SK-N-SH treated with all-trans-retinoic acid at 6 μM for 48 hours (cell line): ENCODE data around the gene ARHGEF7.
A peak's percentile ranks its signal among the peaks of the same experiment; 100 is the strongest.

Experiments
- ATAC-seq: fragments of 200-7000 bp; cut with Tn5 transposase; 3 replicates; pipeline ENCODE4 v1.9.1; 2020; ENCODE audit warnings: mild to moderate bottlenecking, moderate library complexity
- BACH2 ChIP-seq: fragments of 250-450 bp; sonication (Bioruptor Pico); IDR thresholded peaks from 2 replicates; pipeline ENCODE4 v1.9.0; 2021; ENCODE audit warnings: mild to moderate bottlenecking, borderline replicate concordance
- CSDC2 ChIP-seq: fragments of 250-450 bp; sonication (Bioruptor Pico); IDR thresholded peaks from 2 replicates; pipeline ENCODE4 v1.5.0; 2020; ENCODE audit warnings: mild to moderate bottlenecking, moderate library complexity
- ESRRG ChIP-seq: fragments of 250-450 bp; sonication (Bioruptor Pico); IDR thresholded peaks from 2 replicates; pipeline ENCODE4 v1.6.1; 2021; ENCODE audit warnings: mild to moderate bottlenecking
- ISL1 ChIP-seq: fragments of 250-450 bp; sonication (Bioruptor Pico); IDR thresholded peaks from 2 replicates; pipeline ENCODE4 v2.1.2; 2022; ENCODE audit warnings: mild to moderate bottlenecking, moderate library complexity
- OSR1 ChIP-seq: fragments of 250-450 bp; sonication (Bioruptor Pico); IDR thresholded peaks from 2 replicates; pipeline ENCODE4 v1.8.0; 2022; ENCODE audit warnings: moderate library complexity, mild to moderate bottlenecking, inconsistent platforms
- PPARA ChIP-seq: fragments of 250-450 bp; sonication (Bioruptor Pico); IDR thresholded peaks from 2 replicates; pipeline ENCODE4 v1.5.0; 2020; ENCODE audit warnings: mild to moderate bottlenecking, borderline replicate concordance
- RARB ChIP-seq: fragments of 250-450 bp; sonication (Bioruptor Pico); IDR thresholded peaks from 2 replicates; pipeline ENCODE4 v1.8.0; 2021; ENCODE audit warnings: mild to moderate bottlenecking, moderate library complexity
- SNAI2 ChIP-seq: fragments of 250-450 bp; sonication (Bioruptor Pico); IDR thresholded peaks from 2 replicates; pipeline ENCODE4 v1.5.0; 2020; ENCODE audit warnings: mild to moderate bottlenecking, moderate library complexity
- TCF4 ChIP-seq: fragments of 250-450 bp; sonication (Bioruptor Pico); IDR thresholded peaks from 2 replicates; pipeline ENCODE4 v1.8.0; 2021; ENCODE audit warnings: mild to moderate bottlenecking, moderate library complexity, borderline replicate concordance
- TOX ChIP-seq: fragments of 250-450 bp; sonication (Bioruptor Pico); IDR thresholded peaks from 2 replicates; pipeline ENCODE4 v1.8.0; 2021; ENCODE audit warnings: mild to moderate bottlenecking, moderate library complexity, borderline replicate concordance
- ZC3H10 ChIP-seq: fragments of 250-450 bp; sonication (Bioruptor Pico); IDR thresholded peaks from 2 replicates; pipeline ENCODE4 v1.5.1; 2021; ENCODE audit warnings: mild to moderate bottlenecking, moderate library complexity
- ZFP3 ChIP-seq: fragments of 250-450 bp; sonication (Bioruptor Pico); IDR thresholded peaks from 2 replicates; pipeline ENCODE4 v1.5.0; 2020; ENCODE audit warnings: mild to moderate bottlenecking, moderate library complexity
- ZFP30 ChIP-seq: fragments of 450-650 bp; formaldehyde crosslinking; IDR thresholded peaks from 2 replicates; pipeline ENCODE4 v1.5.0; 2022; ENCODE audit warnings: mild to moderate bottlenecking, moderate library complexity
- ZNF565 ChIP-seq: fragments of 450-650 bp; formaldehyde crosslinking; conservative IDR thresholded peaks from 2 replicates; pipeline ENCODE4 v1.5.0; 2020; ENCODE audit warnings: low read depth, mild to moderate bottlenecking, moderate library complexity
- ZNF70 ChIP-seq: fragments of 450-650 bp; formaldehyde crosslinking; IDR thresholded peaks from 2 replicates; pipeline ENCODE4 v1.5.0; 2020; ENCODE audit warnings: mild to moderate bottlenecking, moderate library complexity
- ZNF8 ChIP-seq: fragments of 450-650 bp; formaldehyde crosslinking; IDR thresholded peaks from 2 replicates; pipeline ENCODE4 v1.5.0; 2020; ENCODE audit warnings: mild to moderate bottlenecking, moderate library complexity
- TF ChIP-seq, protein P1 (sequence below): fragments of 250-450 bp; sonication (Bioruptor Pico); IDR thresholded peaks from 2 replicates; pipeline ENCODE4 v1.8.0; 2020; ENCODE audit warnings: mild to moderate bottlenecking, moderate library complexity, borderline replicate concordance
- TF ChIP-seq, protein P2 (sequence below): fragments of 250-450 bp; sonication (Bioruptor Pico); IDR thresholded peaks from 2 replicates; pipeline ENCODE4 v1.5.1; 2020; ENCODE audit warnings: low read depth, mild to moderate bottlenecking, moderate library complexity
- TF ChIP-seq, protein P3 (sequence below): fragments of 250-450 bp; sonication (Bioruptor Pico); IDR thresholded peaks from 2 replicates; pipeline ENCODE4 v1.5.1; 2021; ENCODE audit warnings: mild to moderate bottlenecking, moderate library complexity
- TF ChIP-seq, protein P4 (sequence below): fragments of 250-450 bp; sonication (Bioruptor Pico); IDR thresholded peaks from 2 replicates; pipeline ENCODE4 v1.5.0; 2020; ENCODE audit warnings: mild to moderate bottlenecking, moderate library complexity
- TF ChIP-seq, protein P5 (sequence below): fragments of 250-450 bp; sonication (Bioruptor Pico); IDR thresholded peaks from 2 replicates; pipeline ENCODE4 v1.8.0; 2021; ENCODE audit warnings: low read depth, mild to moderate bottlenecking, moderate library complexity, borderline replicate concordance

Gene ARHGEF7

DNA sequence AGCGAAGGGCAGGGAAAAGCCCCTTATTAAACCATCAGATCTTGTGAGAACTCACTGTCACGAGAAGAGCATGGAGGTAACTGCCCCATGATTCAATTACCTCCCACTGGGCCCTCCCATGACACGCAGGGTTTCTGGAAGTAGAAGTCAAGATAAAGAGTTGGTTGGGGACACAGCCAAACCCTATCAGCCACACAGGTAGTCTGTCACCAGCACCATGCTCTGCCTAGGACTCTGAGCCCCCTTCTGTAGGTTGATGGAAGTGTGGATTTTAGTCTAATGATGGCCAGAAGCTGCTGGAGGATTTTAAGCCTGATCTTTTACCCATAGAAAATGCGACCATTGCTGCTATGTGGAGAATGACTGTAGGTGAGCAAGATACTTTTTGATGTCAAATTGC is 60.8 kb downstream of the ARHGEF7 start:
- no peak for ATAC-seq
- no peak for TF ChIP-seq ISL1 (CRISPR knock-in tag)
- no peak for TF ChIP-seq ESRRG (CRISPR knock-in tag)
- no peak for TF ChIP-seq ZFP3 (CRISPR knock-in tag)
- no peak for TF ChIP-seq TCF4 (CRISPR knock-in tag)
- TF ChIP-seq, all 23 proteins: peak for 0

DNA sequence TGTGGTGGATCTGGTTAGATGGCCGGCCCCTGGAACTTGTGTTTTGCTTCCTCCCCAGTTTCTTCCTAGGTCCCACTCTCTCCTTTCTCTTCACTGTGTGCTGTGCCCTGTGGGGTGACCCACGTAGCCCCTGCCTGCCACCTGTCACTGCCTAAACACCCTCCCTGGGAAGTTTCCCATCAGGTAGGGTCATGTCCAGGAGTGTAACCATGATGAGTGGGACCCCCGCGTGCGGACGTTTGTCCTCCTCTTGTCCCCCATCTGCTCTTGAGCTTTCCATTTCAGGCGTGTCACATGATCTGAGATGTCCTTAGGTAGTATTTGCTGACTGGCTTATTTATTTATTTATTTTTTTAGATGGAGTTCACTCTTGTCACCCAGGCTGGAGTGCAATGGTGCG is 61.3 kb downstream of the ARHGEF7 start:
- ATAC-seq = no peak
- TF ChIP-seq ZNF70 (no peak), ISL1 (CRISPR knock-in tag) (no peak), ZNF565 (CRISPR knock-in tag) (no peak), SNAI2 (CRISPR knock-in tag) (no peak), CSDC2 (no peak), TOX (CRISPR knock-in tag) (no peak), ZFP3 (CRISPR knock-in tag) (no peak), OSR1 (CRISPR knock-in tag) (no peak), PPARA (CRISPR knock-in tag) (no peak), BACH2 (CRISPR knock-in tag) (no peak), ESRRG (CRISPR knock-in tag) (no peak), ZFP30 (CRISPR knock-in tag) (no peak), TCF4 (CRISPR knock-in tag) (no peak)
- TF ChIP-seq, protein P1, sequence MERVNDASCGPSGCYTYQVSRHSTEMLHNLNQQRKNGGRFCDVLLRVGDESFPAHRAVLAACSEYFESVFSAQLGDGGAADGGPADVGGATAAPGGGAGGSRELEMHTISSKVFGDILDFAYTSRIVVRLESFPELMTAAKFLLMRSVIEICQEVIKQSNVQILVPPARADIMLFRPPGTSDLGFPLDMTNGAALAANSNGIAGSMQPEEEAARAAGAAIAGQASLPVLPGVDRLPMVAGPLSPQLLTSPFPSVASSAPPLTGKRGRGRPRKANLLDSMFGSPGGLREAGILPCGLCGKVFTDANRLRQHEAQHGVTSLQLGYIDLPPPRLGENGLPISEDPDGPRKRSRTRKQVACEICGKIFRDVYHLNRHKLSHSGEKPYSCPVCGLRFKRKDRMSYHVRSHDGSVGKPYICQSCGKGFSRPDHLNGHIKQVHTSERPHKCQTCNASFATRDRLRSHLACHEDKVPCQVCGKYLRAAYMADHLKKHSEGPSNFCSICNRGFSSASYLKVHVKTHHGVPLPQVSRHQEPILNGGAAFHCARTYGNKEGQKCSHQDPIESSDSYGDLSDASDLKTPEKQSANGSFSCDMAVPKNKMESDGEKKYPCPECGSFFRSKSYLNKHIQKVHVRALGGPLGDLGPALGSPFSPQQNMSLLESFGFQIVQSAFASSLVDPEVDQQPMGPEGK (CRISPR knock-in tag) = no peak
- TF ChIP-seq, protein P2, sequence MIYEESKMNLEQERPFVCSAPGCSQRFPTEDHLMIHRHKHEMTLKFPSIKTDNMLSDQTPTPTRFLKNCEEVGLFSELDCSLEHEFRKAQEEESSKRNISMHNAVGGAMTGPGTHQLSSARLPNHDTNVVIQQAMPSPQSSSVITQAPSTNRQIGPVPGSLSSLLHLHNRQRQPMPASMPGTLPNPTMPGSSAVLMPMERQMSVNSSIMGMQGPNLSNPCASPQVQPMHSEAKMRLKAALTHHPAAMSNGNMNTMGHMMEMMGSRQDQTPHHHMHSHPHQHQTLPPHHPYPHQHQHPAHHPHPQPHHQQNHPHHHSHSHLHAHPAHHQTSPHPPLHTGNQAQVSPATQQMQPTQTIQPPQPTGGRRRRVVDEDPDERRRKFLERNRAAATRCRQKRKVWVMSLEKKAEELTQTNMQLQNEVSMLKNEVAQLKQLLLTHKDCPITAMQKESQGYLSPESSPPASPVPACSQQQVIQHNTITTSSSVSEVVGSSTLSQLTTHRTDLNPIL (CRISPR knock-in tag) = no peak
- TF ChIP-seq, protein P3, sequence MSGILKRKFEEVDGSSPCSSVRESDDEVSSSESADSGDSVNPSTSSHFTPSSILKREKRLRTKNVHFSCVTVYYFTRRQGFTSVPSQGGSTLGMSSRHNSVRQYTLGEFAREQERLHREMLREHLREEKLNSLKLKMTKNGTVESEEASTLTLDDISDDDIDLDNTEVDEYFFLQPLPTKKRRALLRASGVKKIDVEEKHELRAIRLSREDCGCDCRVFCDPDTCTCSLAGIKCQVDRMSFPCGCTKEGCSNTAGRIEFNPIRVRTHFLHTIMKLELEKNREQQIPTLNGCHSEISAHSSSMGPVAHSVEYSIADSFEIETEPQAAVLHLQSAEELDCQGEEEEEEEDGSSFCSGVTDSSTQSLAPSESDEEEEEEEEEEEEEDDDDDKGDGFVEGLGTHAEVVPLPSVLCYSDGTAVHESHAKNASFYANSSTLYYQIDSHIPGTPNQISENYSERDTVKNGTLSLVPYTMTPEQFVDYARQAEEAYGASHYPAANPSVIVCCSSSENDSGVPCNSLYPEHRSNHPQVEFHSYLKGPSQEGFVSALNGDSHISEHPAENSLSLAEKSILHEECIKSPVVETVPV (CRISPR knock-in tag) = no peak
- TF ChIP-seq, protein P4, sequence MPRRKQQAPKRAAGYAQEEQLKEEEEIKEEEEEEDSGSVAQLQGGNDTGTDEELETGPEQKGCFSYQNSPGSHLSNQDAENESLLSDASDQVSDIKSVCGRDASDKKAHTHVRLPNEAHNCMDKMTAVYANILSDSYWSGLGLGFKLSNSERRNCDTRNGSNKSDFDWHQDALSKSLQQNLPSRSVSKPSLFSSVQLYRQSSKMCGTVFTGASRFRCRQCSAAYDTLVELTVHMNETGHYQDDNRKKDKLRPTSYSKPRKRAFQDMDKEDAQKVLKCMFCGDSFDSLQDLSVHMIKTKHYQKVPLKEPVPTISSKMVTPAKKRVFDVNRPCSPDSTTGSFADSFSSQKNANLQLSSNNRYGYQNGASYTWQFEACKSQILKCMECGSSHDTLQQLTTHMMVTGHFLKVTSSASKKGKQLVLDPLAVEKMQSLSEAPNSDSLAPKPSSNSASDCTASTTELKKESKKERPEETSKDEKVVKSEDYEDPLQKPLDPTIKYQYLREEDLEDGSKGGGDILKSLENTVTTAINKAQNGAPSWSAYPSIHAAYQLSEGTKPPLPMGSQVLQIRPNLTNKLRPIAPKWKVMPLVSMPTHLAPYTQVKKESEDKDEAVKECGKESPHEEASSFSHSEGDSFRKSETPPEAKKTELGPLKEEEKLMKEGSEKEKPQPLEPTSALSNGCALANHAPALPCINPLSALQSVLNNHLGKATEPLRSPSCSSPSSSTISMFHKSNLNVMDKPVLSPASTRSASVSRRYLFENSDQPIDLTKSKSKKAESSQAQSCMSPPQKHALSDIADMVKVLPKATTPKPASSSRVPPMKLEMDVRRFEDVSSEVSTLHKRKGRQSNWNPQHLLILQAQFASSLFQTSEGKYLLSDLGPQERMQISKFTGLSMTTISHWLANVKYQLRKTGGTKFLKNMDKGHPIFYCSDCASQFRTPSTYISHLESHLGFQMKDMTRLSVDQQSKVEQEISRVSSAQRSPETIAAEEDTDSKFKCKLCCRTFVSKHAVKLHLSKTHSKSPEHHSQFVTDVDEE (CRISPR knock-in tag) = no peak
- TF ChIP-seq, all 23 proteins: peak for 0

DNA sequence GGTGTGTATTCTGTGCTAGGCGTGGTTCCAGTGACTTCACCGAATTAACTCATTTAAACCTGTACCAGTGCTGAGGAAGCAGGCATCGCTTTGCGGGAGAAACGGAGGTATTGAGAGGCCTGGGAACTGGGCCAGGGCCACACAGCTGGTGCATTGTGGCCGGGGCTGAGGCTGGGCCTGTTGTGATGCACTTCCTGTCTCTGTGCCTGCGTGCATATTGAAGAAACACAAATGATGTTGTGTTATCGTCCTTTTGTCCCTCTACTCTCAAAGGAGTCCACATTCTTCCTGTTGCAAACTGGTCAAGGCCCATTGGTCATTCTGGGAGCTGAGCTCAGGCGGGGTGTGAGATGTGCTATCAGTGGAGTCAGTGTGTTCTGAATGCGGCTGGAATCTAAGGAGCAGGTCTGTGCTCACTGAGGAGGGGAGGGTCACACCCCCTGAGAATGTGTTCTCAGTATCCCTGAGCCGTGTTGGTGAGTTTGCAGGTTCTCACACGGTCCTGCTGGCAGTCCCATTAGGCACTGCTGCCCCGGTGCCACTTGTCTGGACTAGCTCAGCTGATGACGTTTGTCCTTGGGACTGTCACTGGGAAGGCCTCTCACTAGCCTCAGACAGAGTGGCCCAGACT is 62.1 kb downstream of the ARHGEF7 start:
- TF ChIP-seq SNAI2 (CRISPR knock-in tag) = no peak
- peak; percentile 62; the same call in 1 of the 2 replicates for TF ChIP-seq ZNF70
- no peak for ATAC-seq

DNA sequence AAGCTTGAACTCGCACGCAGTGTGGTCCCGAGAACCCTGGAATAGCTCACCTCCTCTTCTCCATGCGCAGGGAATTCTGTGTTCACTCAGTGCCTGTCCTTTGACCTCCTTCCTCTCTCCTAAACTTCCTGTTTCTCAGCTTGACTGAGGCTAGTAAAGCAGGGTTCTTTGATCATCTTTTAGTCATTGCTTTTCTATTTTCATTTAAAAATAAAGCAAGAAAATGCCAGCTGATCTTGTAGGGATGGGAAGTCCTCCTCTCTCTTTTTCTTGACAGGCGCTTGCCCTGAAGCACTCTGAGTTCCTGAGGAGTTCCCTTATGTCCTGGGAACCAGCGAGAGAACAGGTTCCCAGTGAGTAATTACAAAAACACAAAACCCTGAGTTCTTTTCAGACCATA is 62.8 kb downstream of the ARHGEF7 start:
- ATAC-seq = no peak
- TF ChIP-seq RARB (CRISPR knock-in tag) (no peak), ZC3H10 (no peak), CSDC2 (no peak), ZNF8 (no peak), PPARA (CRISPR knock-in tag) (no peak), TOX (CRISPR knock-in tag) (no peak), ZNF70 (no peak), ZNF565 (CRISPR knock-in tag) (no peak), ISL1 (CRISPR knock-in tag) (no peak), ZFP30 (CRISPR knock-in tag) (no peak), SNAI2 (CRISPR knock-in tag) (no peak)
- TF ChIP-seq, protein P2 (CRISPR knock-in tag) = no peak
- TF ChIP-seq, protein P5, sequence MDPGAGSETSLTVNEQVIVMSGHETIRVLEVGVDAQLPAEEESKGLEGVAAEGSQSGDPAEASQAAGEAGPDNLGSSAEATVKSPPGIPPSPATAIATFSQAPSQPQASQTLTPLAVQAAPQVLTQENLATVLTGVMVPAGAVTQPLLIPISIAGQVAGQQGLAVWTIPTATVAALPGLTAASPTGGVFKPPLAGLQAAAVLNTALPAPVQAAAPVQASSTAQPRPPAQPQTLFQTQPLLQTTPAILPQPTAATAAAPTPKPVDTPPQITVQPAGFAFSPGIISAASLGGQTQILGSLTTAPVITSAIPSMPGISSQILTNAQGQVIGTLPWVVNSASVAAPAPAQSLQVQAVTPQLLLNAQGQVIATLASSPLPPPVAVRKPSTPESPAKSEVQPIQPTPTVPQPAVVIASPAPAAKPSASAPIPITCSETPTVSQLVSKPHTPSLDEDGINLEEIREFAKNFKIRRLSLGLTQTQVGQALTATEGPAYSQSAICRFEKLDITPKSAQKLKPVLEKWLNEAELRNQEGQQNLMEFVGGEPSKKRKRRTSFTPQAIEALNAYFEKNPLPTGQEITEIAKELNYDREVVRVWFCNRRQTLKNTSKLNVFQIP (CRISPR knock-in tag) = no peak
- TF ChIP-seq, protein P3 (CRISPR knock-in tag) = no peak
